DMS114 treated with DMSO at 0.1 percent for 48 hours (cell line): ENCODE measurements around the gene TMEM87B.
"Not testable (repeated sequence)": the region's sequence is repeated elsewhere in the genome, so short reads cannot be mapped to it uniquely, and the experiment has no call there.

Source experiments
- DNase-seq: peaks from one replicate; lab custom pipeline; 2025; ENCODE audit not compliant: unreplicated experiment; lab: John Stamatoyannopoulos, UW

Gene TMEM87B

GRCh38 chr2:112118148-112118547 lies 63.1 kb downstream of the TMEM87B start:
- no peak for DNase-seq

GRCh38 chr2:112121682-112122254 lies 66.7 kb downstream of the TMEM87B start:
- DNase-seq: no peak

- no peak for DNase-seq
These were observed 74.0 kb downstream of the TMEM87B start for GRCh38 chr2:112129060-112129459.

GRCh38 chr2:112133344-112133743 lies 78.3 kb downstream of the TMEM87B start:
- no peak for DNase-seq

GRCh38 chr2:112134120-112134519 lies 79.1 kb downstream of the TMEM87B start:
- no peak for DNase-seq

- no peak for DNase-seq
These were observed 81.0 kb downstream of the TMEM87B start for GRCh38 chr2:112136096-112136495.

GRCh38 chr2:112137516-112138158 lies 82.6 kb downstream of the TMEM87B start:
- DNase-seq: no peak

- DNase-seq: no peak
These were observed 83.3 kb downstream of the TMEM87B start, which contains the start of gene FBLN7 for GRCh38 chr2:112138159-112139032. TSS of gene FBLN7 (plus strand) at chr2:112138385. CDS start at chr2:112138656, 271 bp downstream.

GRCh38 chr2:112139033-112139614 lies 84.1 kb downstream of the TMEM87B start:
- not testable (repeated sequence) for DNase-seq

- not testable (repeated sequence) for DNase-seq
These were observed 84.7 kb downstream of the TMEM87B start for GRCh38 chr2:112139661-112140204.

GRCh38 chr2:112140205-112140802 lies 85.2 kb downstream of the TMEM87B start:
- no peak for DNase-seq

GRCh38 chr2:112140899-112141625 lies 86.0 kb downstream of the TMEM87B start:
- DNase-seq: no peak

GRCh38 chr2:112141626-112142007 lies 86.5 kb downstream of the TMEM87B start:
- no peak for DNase-seq

GRCh38 chr2:112142525-112143078 lies 87.5 kb downstream of the TMEM87B start:
- no peak for DNase-seq

- DNase-seq: no peak
These were observed 88.1 kb downstream of the TMEM87B start for GRCh38 chr2:112143150-112143549.

- no peak for DNase-seq
These were observed 89.9 kb downstream of the TMEM87B start for GRCh38 chr2:112144966-112145365.

GRCh38 chr2:112147382-112148168 lies 92.5 kb downstream of the TMEM87B start:
- no peak for DNase-seq

- DNase-seq: no peak
These were observed 93.4 kb downstream of the TMEM87B start for GRCh38 chr2:112148477-112148876.

GRCh38 chr2:112149194-112149593 lies 94.1 kb downstream of the TMEM87B start:
- no peak for DNase-seq
